AG04450 (cell line): ENCODE measurements around the gene LRRC2. TPM values are rescaled to one million over a fixed set of nuclear protein-coding genes. Genes with fewer than 3 reads are reported as not detected.

ENCODE experiments used
- CTCF ChIA-PET: fragments of 300-600, 350-600 bp; formaldehyde crosslinking; extraction: SDS; loops from one replicate; lab custom pipeline; 2022; ENCODE audit warnings: antibody characterized with exemption, inconsistent platforms; lab: Charles Lee
- POLR2A ChIA-PET: fragments of 350-600 bp; formaldehyde crosslinking; extraction: SDS; loops from one replicate; lab custom pipeline; 2021; ENCODE audit warnings: antibody characterized with exemption, inconsistent platforms; lab: Yijun Ruan, JAX
- DNase-seq: peaks from one replicate; pipeline ENCODE4 v3.0.0-alpha.2; 2011; ENCODE audit warnings: low read depth, low spot score
- H3K27ac ChIP-seq: one replicate; pipeline ENCODE4 v1.5.1; 2012; ENCODE audit warnings: low read depth, low read length, control low read depth
- H3K27me3 ChIP-seq: one replicate; pipeline ENCODE4 v1.6.0; 2012; ENCODE audit warnings: low read length; ENCODE audit not compliant: control insufficient read depth, insufficient read depth
- H3K4me3 ChIP-seq: 2 replicates; pipeline ENCODE4 v1.5.1; 2011; ENCODE audit warnings: mild to moderate bottlenecking, low read depth, low read length, control low read depth
- H3K9me3 ChIP-seq: 2 replicates; pipeline ENCODE4 v1.5.1; 2012; ENCODE audit warnings: low read length; ENCODE audit not compliant: control insufficient read depth, insufficient read depth
- CTCF ChIP-seq: IDR thresholded peaks from 2 replicates; pipeline ENCODE4 v1.5.1; 2011; ENCODE audit warnings: low read depth, low read length, control low read depth, inconsistent platforms
- polyA plus RNA-seq: library from polyadenylated mRNA; depleted of rRNA; stranded (reverse); fragments of >200 nt; gene quantifications from 2 replicates; pipeline ENCODE4 v1.2.3, GENCODE V29; 2011

LRRC2 gene
- polyA plus RNA-seq, 1 experiment: 4.2 TPM

GRCh38 chr3:46537779-46538178 is 28.3 kb downstream of the LRRC2 start:
- no peak for TF ChIP-seq CTCF
- H3K4me3 ChIP-seq: no peak overlapping the region
- ChIA-PET CTCF (interaction anchor here (1.0 to 2.0 kb wide), 2 partner anchors 49 kb away, joined by 3 to 4 read pairs; no protein-coding TSS in a partner anchor), POLR2A (no interaction called here)
- DNase-seq: no peak
- no peaks in the 10 kb centered on the region for H3K27me3 ChIP-seq
- H3K9me3 ChIP-seq: no peaks in the 10 kb centered on the region
- H3K27ac ChIP-seq: no peak overlapping the region

- no peak for TF ChIP-seq CTCF
- ChIA-PET CTCF (interaction anchor here (1.0 to 2.0 kb wide), 2 partner anchors 48 to 49 kb away, joined by 3 to 4 read pairs; no protein-coding TSS in a partner anchor), POLR2A (no interaction called here)
- Histone ChIP-seq H3K4me3 (no peak overlapping the region), H3K27ac (no peak overlapping the region), H3K27me3 (no peaks in the 10 kb centered on the region), H3K9me3 (no peaks in the 10 kb centered on the region)
- no peak for DNase-seq
These were observed 28.8 kb downstream of the LRRC2 start for GRCh38 chr3:46537316-46537715.

- Histone ChIP-seq H3K9me3 (no peaks in the 10 kb centered on the region), H3K27ac (no peak overlapping the region), H3K27me3 (no peaks in the 10 kb centered on the region), H3K4me3 (no peak overlapping the region)
- POLR2A ChIA-PET: no interaction called here
- no peak for DNase-seq
- TF ChIP-seq CTCF: no peak
- CTCF ChIA-PET: no interaction called here
These were observed 29.3 kb downstream of the LRRC2 start for GRCh38 chr3:46536758-46537157.

GRCh38 chr3:46535746-46536145 is 30.4 kb downstream of the LRRC2 start:
- H3K27ac ChIP-seq: no peak overlapping the region
- TF ChIP-seq CTCF: no peak
- ChIA-PET CTCF (no interaction called here), POLR2A (no interaction called here)
- H3K27me3 ChIP-seq: no peaks in the 10 kb centered on the region
- DNase-seq: no peak
- H3K9me3 ChIP-seq: no peaks in the 10 kb centered on the region
- no peak overlapping the region for H3K4me3 ChIP-seq

GRCh38 chr3:46533091-46533490 is 33.0 kb downstream of the LRRC2 start:
- CTCF ChIA-PET: no interaction called here
- H3K4me3 ChIP-seq: no peak overlapping the region
- H3K9me3 ChIP-seq: no peaks in the 10 kb centered on the region

More at GRCh38 chr3:46533091-46533490, 33.0 kb downstream of the LRRC2 start:
- POLR2A ChIA-PET: no interaction called here
- no peaks in the 10 kb centered on the region for H3K27me3 ChIP-seq
- H3K27ac ChIP-seq: no peak overlapping the region
- no peak for DNase-seq
- TF ChIP-seq CTCF: no peak
